ENCODE results near the gene ARNT2.

DNA sequence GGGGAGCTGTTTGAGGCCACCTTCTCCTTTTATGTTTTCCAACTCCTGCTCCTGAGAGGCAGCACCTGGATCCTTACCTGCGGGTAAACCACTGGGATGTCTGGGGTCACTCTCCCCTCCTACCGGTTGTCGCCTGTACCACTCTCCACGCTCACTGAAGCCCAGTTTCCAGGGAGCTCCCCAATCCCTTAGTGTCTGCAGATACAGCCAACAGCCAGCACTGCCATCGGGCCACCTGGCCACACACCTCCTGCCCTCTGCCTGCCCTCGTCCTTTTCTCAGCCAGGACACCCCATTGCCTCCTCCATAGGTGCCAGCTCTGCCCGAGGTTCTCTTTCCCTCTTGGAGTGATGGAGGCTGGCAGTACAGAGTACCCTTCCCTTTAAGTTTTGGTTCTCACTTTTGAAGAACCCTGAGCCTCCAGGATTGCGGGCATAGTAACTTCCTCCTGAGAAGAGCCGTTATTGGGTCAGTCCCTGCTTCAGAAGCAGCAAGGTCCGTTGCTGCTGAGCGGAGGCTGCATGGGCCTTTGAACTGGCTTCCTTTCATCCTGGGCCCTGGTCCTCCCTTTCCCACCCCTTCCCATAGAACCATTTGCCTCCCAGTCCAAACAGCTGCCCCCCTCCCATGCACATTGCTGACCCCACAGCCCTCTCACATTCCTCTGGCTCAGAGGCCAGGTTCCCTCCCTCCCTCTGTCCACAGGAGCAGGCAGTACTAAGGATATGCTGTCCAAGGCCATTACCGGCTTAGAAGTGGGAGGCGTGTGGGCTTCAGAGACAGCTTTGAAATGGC, 30.9 kb downstream of the ARNT2 start:
- TF ChIP-seq GATA2 (IDR thresholded peaks at IDR 0.05; ENCODE audit: low read depth, low read length) (no peak), GATA3 (IDR thresholded peaks at IDR 0.05; ENCODE audit: low read depth, low read length) (no peak)
